GM12878 (cell line): ENCODE measurements around the gene CHN2. TPM values are rescaled to one million over a fixed set of nuclear protein-coding genes. Genes with fewer than 3 reads are reported as not detected.
A peak's percentile ranks its signal among the peaks of the same experiment; 100 is the strongest.

Source experiments
- ATAC-seq: fragments of 200-7000 bp; cut with Tn5 transposase; 3 replicates; pipeline ENCODE4 v1.9.1; 2020; ENCODE audit warnings: mild to moderate bottlenecking, moderate library complexity
- BruUV-seq: library from RNA; stranded (reverse); fragments of 400-500 nt; replicated peaks from 2 replicates; lab custom pipeline; 2021; lab: Mats Ljungman, UMichigan
- CTCF ChIA-PET: fragments of 300-600 bp; sonication (Branson Sonifier 250); formaldehyde crosslinking; extraction: SDS; loops from one replicate; lab custom pipeline; 2021; ENCODE audit warnings: inconsistent platforms; lab: Yijun Ruan, JAX
- POLR2A ChIA-PET: fragments of 350-600 bp; formaldehyde crosslinking; extraction: SDS; loops from one replicate; lab custom pipeline; 2021; ENCODE audit warnings: inconsistent platforms; lab: Charles Lee
- RAD21 ChIA-PET: fragments of 300-600 bp; sonication (Branson Sonifier 250); formaldehyde crosslinking; loops from one replicate; lab custom pipeline; 2023; ENCODE audit warnings: antibody characterized with exemption; ENCODE audit not compliant: unreplicated experiment; lab: Charles Lee
- SMC1A ChIA-PET: fragments of 300-600 bp; sonication (Branson Sonifier 250); formaldehyde crosslinking; loops from one replicate; lab custom pipeline; 2023; ENCODE audit not compliant: unreplicated experiment, uncharacterized antibody; lab: Charles Lee
- DNase-seq: peaks from one replicate; pipeline ENCODE4 v3.0.0-alpha.2; 2011; ENCODE audit warnings: low read depth, low spot score
- FAIRE-seq: peaks from 3 replicates; lab custom pipeline; 2011; peaks lifted over from hg19 to GRCh38; lab: Jason Lieb, UNC
- H2AFZ ChIP-seq: 2 replicates; pipeline ENCODE4 v1.6.0; 2011; ENCODE audit warnings: low read depth, low read length, control low read depth; ENCODE audit not compliant: control insufficient read depth
- H3K27ac ChIP-seq: 2 replicates; pipeline ENCODE4 v1.5.1; 2011; ENCODE audit warnings: control low read depth; ENCODE audit not compliant: control insufficient read depth, insufficient read depth
- H3K27me3 ChIP-seq, 2 experiments: replicated peaks in 1 of 2; 2 replicates each; pipeline versions ENCODE4 v1.6.0 to v1.6.1; 2011; ENCODE audit warnings: low read length in 1 of 2; ENCODE audit not compliant: control insufficient read depth in 2 of 2, insufficient read depth in 2 of 2
- H3K36me3 ChIP-seq, 2 experiments: 2 replicates each; pipeline ENCODE4 v1.5.1; 2011; ENCODE audit warnings: low read length in 1 of 2; ENCODE audit not compliant: control insufficient read depth in 2 of 2, insufficient read depth in 2 of 2
- H3K4me1 ChIP-seq: 2 replicates; pipeline ENCODE4 v1.6.1; 2011; ENCODE audit warnings: mild to moderate bottlenecking, low read length, moderate library complexity, mixed read lengths; ENCODE audit not compliant: control insufficient read depth, insufficient read depth
- H3K4me2 ChIP-seq: 2 replicates; pipeline ENCODE4 v1.6.0; 2011; ENCODE audit warnings: control low read depth; ENCODE audit not compliant: control insufficient read depth, insufficient read depth
- H3K4me3 ChIP-seq: fragments of 200-600 bp; sonication (generic); 2 replicates; pipeline ENCODE4 v1.5.1; 2016
- H3K79me2 ChIP-seq: 2 replicates; pipeline ENCODE4 v1.6.0; 2011; ENCODE audit warnings: low read length; ENCODE audit not compliant: control insufficient read depth, insufficient read depth
- H3K9ac ChIP-seq: 2 replicates; pipeline ENCODE4 v1.8.0; 2011; ENCODE audit warnings: low read length, control low read depth, mixed read lengths; ENCODE audit not compliant: control insufficient read depth, insufficient read depth
- H3K9me3 ChIP-seq: replicated peaks from 3 replicates; pipeline ENCODE4 v1.5.1; 2011; ENCODE audit warnings: mild to moderate bottlenecking, low read length; ENCODE audit not compliant: control insufficient read depth, insufficient read depth
- H4K20me1 ChIP-seq: 2 replicates; pipeline ENCODE4 v1.6.0; 2011; ENCODE audit not compliant: control insufficient read depth, insufficient read depth
- ATF2 ChIP-seq: IDR thresholded peaks from 2 replicates; pipeline ENCODE4 v1.6.1; 2012; ENCODE audit warnings: low read length, inconsistent platforms
- BCL11A ChIP-seq: IDR thresholded peaks from 2 replicates; pipeline ENCODE4 v1.6.1; 2011; ENCODE audit warnings: low read depth, low read length
- FOXM1 ChIP-seq: IDR thresholded peaks from 2 replicates; pipeline ENCODE4 v1.6.1; 2012; ENCODE audit warnings: low read depth, mild to moderate bottlenecking, inconsistent platforms, low read length, moderate library complexity
- MAX ChIP-seq: IDR thresholded peaks from 2 replicates; pipeline ENCODE4 v1.6.1; 2012; ENCODE audit warnings: low read depth, low read length, improper control_type of control experiment
- MEF2A ChIP-seq: IDR thresholded peaks from 2 replicates; pipeline ENCODE4 v1.6.1; 2011; ENCODE audit warnings: low read depth, mild to moderate bottlenecking, low read length, moderate library complexity; ENCODE audit not compliant: insufficient read depth
- SREBF2 ChIP-seq: IDR thresholded peaks from 2 replicates; pipeline ENCODE4 v1.6.1; 2012; ENCODE audit warnings: mild to moderate bottlenecking, low read length
- TCF12 ChIP-seq: IDR thresholded peaks from 2 replicates; pipeline ENCODE4 v1.6.1; 2011; ENCODE audit warnings: low read depth, mild to moderate bottlenecking, low read length
- YBX1 ChIP-seq: fragments of 450-650 bp; IDR thresholded peaks from 2 replicates; pipeline ENCODE4 v1.6.1; 2016; ENCODE audit warnings: antibody characterized with exemption
- WGBS: methylation state at CpG from one replicate; pipeline ENCODE4 v1.1.6; 2016; ENCODE audit warnings: low lambda C conversion rate; ENCODE audit not compliant: insufficient replicate concordance, insufficient coverage; ENCODE audit errors: missing lambda C conversion rate; 5-methylcytosine and 5-hydroxymethylcytosine counted together
- in situ Hi-C: fragments of 300-500 bp; cut with MboI; formaldehyde crosslinking; loops from 9 replicates; pipeline ENCODE4 v1.14.3; 2018; ENCODE audit warnings: mixed read lengths
- intact Hi-C: fragments of 100-400 bp; cut with micrococcal nuclease; formaldehyde crosslinking; loops from one replicate; pipeline ENCODE4 v1.14.2; 2022; ENCODE audit not compliant: unreplicated experiment
- polyA plus RNA-seq, 11 experiments: library from polyadenylated mRNA; depleted of rRNA in 4 of 11; unstranded in 6 of 11; stranded (reverse) in 5 of 11; fragments of >200 nt; fragmentation: Nextera tagmentation in 4 of 11; fragmentation: Illumina TruSeq in 1 of 11; extraction: Ambion mirVana in 4 of 11; extraction: Trizol in 1 of 11; gene quantifications; 1 replicate in 1 of 11; 2 replicates in 10 of 11; pipeline versions ENCODE4 v1.2.1 to v1.2.3, GENCODE V29; 2011 to 2016; ENCODE audit warnings: inconsistent platforms in 2 of 11, missing spikeins in 2 of 11, low read depth in 1 of 11
- total RNA-seq, 4 experiments: library from RNA; depleted of rRNA in 3 of 4; stranded (reverse); fragments of >200 nt in 3 of 4; fragmentation: Illumina TruSeq in 1 of 4; extraction: Trizol in 1 of 4; gene quantifications; 2 replicates each; pipeline versions ENCODE4 v1.2.1 to v1.2.3, GENCODE V29; 2013 to 2021

The CHN2 gene
- total and polyA plus RNA-seq, 10 of the 15 experiments (the other 5 are each of a cell fraction or from before 2014, with no cell fraction given), result 0.11 to 3.8 (median 0.37) TPM; not detected in 2

- Histone ChIP-seq H3K4me1 (0 out of 2 replicates have a peak, but pooled peaks cover 3% of the 10 kb centered on the region), H3K27me3 (no peaks in the 10 kb centered on the region), H3K9ac (no peak overlapping the region), H3K4me3 (no peak overlapping the region), H3K9me3 (no peaks in the 10 kb centered on the region), H3K4me2 (no peak overlapping the region), H3K79me2 (no peaks in the 10 kb centered on the region), H3K27ac (no peak overlapping the region), H2AFZ (no peak overlapping the region), H4K20me1 (no peaks in the 10 kb centered on the region; the same call in 1 of the 2 replicates), H3K36me3 (no peaks in the 10 kb centered on the region)
- RAD21 ChIA-PET, result no interaction called here
- POLR2A ChIA-PET, result no interaction called here
- SMC1A ChIA-PET, result no interaction called here
- TF ChIP-seq ATF2 (no peak), MEF2A (no peak), YBX1 (no peak), BCL11A (no peak), SREBF2 (no peak), MAX (no peak), TCF12 (no peak), FOXM1 (no peak)
- CTCF ChIA-PET, result interaction anchor here (0.5 kb wide), 1 partner anchor 15 kb away, joined by 3 read pairs; no protein-coding TSS in a partner anchor
- intact Hi-C loops (no loop called here), in situ Hi-C loops (no loop called here)
- BruUV-seq, result no TSS peak
- WGBS, result 26% methylated on average over 3 of the region's 3 CpGs
- no peak for FAIRE-seq
- no peak for DNase-seq
- ATAC-seq, result peak; percentile 47
Observed at GRCh38 chr7:29424984-29425309, 230.4 kb downstream of the CHN2 start.
